ENCODE measurements around the gene VAC14.

DNA sequence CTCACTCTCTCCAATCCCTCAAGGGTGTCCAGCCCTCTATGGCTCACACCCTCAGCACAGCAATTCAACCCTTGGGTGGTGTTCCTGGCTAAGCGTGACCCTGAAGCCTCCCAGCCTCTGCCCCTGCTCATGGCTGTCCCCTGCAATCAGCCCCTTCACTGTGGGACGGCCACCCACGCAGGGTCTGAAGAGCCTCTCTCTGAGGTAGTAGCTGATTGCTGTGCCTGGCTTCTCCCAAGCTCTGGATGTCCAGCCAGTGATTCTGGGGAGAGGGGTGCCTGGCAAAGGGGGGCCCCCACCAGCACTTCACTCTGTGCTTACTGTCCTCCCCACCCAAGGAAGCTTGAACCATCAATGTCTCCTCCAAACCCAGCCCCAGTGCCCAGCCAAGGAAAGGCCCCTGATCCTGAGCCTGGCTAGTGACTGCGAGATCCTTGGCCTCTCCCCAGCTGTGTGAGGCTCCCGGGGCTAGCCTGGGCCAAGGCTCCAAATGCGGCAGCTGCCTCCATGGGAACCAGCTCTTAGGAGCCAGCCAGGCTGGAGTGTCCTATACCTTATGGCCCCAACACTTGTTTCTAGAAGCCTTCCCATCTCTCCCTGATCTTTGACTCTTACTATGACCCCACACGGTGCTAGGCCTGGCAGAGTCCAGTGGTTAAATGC, 125.0 kb downstream of the VAC14 start:
- TF ChIP-seq, protein P1, sequence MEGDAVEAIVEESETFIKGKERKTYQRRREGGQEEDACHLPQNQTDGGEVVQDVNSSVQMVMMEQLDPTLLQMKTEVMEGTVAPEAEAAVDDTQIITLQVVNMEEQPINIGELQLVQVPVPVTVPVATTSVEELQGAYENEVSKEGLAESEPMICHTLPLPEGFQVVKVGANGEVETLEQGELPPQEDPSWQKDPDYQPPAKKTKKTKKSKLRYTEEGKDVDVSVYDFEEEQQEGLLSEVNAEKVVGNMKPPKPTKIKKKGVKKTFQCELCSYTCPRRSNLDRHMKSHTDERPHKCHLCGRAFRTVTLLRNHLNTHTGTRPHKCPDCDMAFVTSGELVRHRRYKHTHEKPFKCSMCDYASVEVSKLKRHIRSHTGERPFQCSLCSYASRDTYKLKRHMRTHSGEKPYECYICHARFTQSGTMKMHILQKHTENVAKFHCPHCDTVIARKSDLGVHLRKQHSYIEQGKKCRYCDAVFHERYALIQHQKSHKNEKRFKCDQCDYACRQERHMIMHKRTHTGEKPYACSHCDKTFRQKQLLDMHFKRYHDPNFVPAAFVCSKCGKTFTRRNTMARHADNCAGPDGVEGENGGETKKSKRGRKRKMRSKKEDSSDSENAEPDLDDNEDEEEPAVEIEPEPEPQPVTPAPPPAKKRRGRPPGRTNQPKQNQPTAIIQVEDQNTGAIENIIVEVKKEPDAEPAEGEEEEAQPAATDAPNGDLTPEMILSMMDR (IDR thresholded peaks at IDR 0.05): no peak
- no peak for TF ChIP-seq POLR2A (IDR thresholded peaks at IDR 0.05)
